Measurements from ENCODE around the gene PLK3.

DNA sequence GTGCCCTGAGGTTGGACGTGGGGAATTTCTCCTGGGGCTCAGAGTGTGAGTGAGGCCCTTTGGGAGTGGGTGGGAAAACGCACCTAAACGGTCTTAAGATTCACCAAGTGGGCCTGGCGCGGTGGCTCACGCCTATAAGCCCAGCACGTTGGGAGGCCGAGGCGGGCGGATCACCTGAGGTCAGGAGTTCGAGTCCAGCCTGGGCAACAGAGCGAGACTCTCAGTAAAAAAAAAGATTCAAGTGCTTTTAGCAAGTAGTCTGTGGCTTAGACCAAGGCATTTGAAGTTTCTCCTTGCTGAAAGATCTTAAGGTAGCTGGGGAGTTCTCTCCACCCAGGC is 23.5 kb upstream of the PLK3 start:
- TF ChIP-seq, protein P1, sequence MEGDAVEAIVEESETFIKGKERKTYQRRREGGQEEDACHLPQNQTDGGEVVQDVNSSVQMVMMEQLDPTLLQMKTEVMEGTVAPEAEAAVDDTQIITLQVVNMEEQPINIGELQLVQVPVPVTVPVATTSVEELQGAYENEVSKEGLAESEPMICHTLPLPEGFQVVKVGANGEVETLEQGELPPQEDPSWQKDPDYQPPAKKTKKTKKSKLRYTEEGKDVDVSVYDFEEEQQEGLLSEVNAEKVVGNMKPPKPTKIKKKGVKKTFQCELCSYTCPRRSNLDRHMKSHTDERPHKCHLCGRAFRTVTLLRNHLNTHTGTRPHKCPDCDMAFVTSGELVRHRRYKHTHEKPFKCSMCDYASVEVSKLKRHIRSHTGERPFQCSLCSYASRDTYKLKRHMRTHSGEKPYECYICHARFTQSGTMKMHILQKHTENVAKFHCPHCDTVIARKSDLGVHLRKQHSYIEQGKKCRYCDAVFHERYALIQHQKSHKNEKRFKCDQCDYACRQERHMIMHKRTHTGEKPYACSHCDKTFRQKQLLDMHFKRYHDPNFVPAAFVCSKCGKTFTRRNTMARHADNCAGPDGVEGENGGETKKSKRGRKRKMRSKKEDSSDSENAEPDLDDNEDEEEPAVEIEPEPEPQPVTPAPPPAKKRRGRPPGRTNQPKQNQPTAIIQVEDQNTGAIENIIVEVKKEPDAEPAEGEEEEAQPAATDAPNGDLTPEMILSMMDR (IDR thresholded peaks at IDR 0.05): no peak
- TF ChIP-seq EZH2phosphoT487 (IDR thresholded peaks at IDR 0.05): no peak
- TF ChIP-seq EZH2 (IDR thresholded peaks at IDR 0.05): no peak

Measured in neural progenitor cell (in vitro differentiated cells).